ENCODE measurements around the gene MARK4. TPM values are rescaled to one million over a fixed set of nuclear protein-coding genes. Genes with fewer than 3 reads are reported as not detected.
A peak's percentile ranks its signal among the peaks of the same experiment; 100 is the strongest.

The MARK4 gene
- total RNA-seq = 10 to 100 TPM; 24.8 to 45.3 (median 33.7) TPM
- 10 to 100 TPM; 13.8 to 21.4 TPM for polyA plus RNA-seq
- long read RNA-seq, donor 1, partial matches to known transcripts = 3 of 7 reads
- long read RNA-seq, donor 1, other reads (novel, unspliced or antisense) = 4 of 7 reads
- long read RNA-seq, donor 2, partial matches to known transcripts = 10 of 14 reads
- long read RNA-seq, donor 2, other reads (novel, unspliced or antisense) = 4 of 14 reads
- long read RNA-seq, donor 3, partial matches to known transcripts = 9 of 10 reads
- long read RNA-seq, donor 3, other reads (novel, unspliced or antisense) = 1 of 10 reads

DNA sequence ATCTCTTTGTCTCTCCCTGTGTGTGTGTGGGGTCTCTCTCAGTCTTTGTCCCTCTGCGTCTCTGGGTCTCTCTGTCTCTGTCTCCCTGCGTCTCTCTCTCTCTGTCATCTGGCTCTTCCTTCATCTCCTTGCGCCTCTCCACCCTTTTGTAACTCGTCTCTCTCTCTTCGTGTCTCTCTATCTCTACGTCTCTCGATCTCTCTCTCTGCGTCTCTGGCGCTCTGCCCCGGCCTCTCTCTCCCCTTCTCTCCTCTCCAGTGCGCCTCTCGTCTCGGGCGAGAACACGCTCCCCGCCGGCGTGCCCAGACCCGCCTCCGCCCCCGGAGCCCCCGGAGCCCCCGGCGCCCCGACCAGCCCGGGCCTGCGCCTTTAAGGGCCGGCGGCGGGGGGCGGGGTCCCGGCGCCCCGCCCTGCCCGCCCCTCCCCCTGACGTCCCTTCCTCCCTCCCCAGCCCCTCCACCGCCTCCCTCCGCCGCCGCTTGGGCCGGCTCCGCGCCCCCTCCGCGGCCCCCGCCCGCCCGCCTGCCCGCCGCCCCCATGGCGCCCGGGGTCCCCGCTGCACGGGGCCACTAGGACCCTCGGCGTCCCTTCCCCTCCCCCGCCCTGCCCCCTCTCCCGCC is at the start of gene MARK4:
Gene MARK4 (plus strand): TSS at position 440 of the 620 bp plus-strand sequence. CDS start 318 bp downstream, outside the sequence.
- intact Hi-C loops (cut with DNase I) = loop anchor here in 5 of 10 donors (5.0 to 10.0 kb wide), 3 partner anchors 74 to 84 kb away; partner anchors contain the start of gene CKM (in 1 of the 5)
- ATAC-seq (peak; percentile 36 to 84 (median 56)), DNase-seq (peak; percentile 52 to 64)
- TF ChIP-seq, protein P1, sequence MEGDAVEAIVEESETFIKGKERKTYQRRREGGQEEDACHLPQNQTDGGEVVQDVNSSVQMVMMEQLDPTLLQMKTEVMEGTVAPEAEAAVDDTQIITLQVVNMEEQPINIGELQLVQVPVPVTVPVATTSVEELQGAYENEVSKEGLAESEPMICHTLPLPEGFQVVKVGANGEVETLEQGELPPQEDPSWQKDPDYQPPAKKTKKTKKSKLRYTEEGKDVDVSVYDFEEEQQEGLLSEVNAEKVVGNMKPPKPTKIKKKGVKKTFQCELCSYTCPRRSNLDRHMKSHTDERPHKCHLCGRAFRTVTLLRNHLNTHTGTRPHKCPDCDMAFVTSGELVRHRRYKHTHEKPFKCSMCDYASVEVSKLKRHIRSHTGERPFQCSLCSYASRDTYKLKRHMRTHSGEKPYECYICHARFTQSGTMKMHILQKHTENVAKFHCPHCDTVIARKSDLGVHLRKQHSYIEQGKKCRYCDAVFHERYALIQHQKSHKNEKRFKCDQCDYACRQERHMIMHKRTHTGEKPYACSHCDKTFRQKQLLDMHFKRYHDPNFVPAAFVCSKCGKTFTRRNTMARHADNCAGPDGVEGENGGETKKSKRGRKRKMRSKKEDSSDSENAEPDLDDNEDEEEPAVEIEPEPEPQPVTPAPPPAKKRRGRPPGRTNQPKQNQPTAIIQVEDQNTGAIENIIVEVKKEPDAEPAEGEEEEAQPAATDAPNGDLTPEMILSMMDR (IDR thresholded peaks at IDR 0.05) = no peak
- no peaks in the 10 kb centered on the region for H3K27me3 ChIP-seq
- H3K9me3 ChIP-seq = no peaks in the 10 kb centered on the region
- peak within 1 kb of the TSS in 9 of 10 donors; percentile 22 to 87 (median 82) for H3K27ac ChIP-seq
- H3K4me3 ChIP-seq = peak within 1 kb of the TSS; percentile 67 to 98 (median 89)
- 1% methylated on average over 34 to 58 of the region's 58 CpGs for WGBS, 2 donors
- H3K4me1 ChIP-seq = peaks cover 14 to 58% (median 36%) of the 10 kb centered on the region in 9 donors
- no peaks in the 10 kb centered on the region for H3K36me3 ChIP-seq

GRCh38 chr19:45202637-45203036 is 48.4 kb upstream of the MARK4 start:
- TF ChIP-seq, protein P1 (IDR thresholded peaks at IDR 0.05) = no peak
- Histone ChIP-seq H3K4me1 (peaks cover 0 to 6% (median 0%) of the 10 kb centered on the region in 9 donors), H3K27ac (no peak overlapping the region), H3K9me3 (no peaks in the 10 kb centered on the region), H3K36me3 (no peaks in the 10 kb centered on the region), H3K27me3 (no peaks in the 10 kb centered on the region), H3K4me3 (no peak overlapping the region)
- 71 to 80% methylated on average over 6 of the region's 6 CpGs for WGBS, 2 donors
- ATAC-seq = peak in 1 of 8 donors; percentile 47
- DNase-seq = no peak
- intact Hi-C loops (cut with DNase I) = loop anchor here in 3 of 10 donors (5.0 kb wide), 2 partner anchors 45 to 135 kb away; partner anchors contain the start of gene EXOC3L2 (in 3 of the 3)

DNA sequence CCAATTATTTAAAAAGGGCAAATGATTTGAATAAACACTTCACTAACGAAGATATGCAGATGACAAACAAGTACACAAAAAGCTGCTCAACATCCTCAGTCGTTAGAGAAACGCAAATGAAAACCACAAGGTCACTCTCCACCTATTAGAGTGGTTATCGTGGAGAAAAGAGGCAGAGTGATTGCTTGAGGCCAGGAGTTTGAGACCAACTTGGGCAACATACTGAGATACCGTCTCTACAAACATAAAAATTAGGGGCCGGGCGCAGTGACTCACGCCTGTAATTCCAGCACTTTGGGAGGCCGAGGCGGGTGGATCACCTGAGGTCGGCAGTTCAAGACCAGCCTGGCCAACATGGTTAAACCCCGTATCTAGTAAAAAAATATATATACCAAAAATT is 45.3 kb upstream of the MARK4 start:
- Histone ChIP-seq H3K4me3 (no peak overlapping the region), H3K9me3 (no peaks in the 10 kb centered on the region), H3K27ac (no peak overlapping the region), H3K27me3 (peaks cover 0 to 4% (median 0%) of the 10 kb centered on the region in 7 donors), H3K36me3 (no peaks in the 10 kb centered on the region), H3K4me1 (peaks cover 0 to 9% (median 0%) of the 10 kb centered on the region in 9 donors)
- ATAC-seq (no peak), DNase-seq (no peak)
- WGBS, 2 donors = 87 to 88% methylated on average over 12 of the region's 12 CpGs
- TF ChIP-seq, protein P1 (IDR thresholded peaks at IDR 0.05) = no peak
- intact Hi-C loops (cut with DNase I) = no loop called here

- Histone ChIP-seq H3K9me3 (no peaks in the 10 kb centered on the region), H3K36me3 (no peaks in the 10 kb centered on the region), H3K27me3 (peaks cover 0 to 7% (median 0%) of the 10 kb centered on the region in 7 donors), H3K27ac (no peak overlapping the region), H3K4me1 (peaks cover 0 to 12% (median 0%) of the 10 kb centered on the region in 9 donors), H3K4me3 (no peak overlapping the region)
- DNase-seq (no peak), ATAC-seq (no peak)
- WGBS, 2 donors = 88 to 91% methylated on average over 3 of the region's 3 CpGs
- TF ChIP-seq, protein P1 (IDR thresholded peaks at IDR 0.05) = no peak
- intact Hi-C loops (cut with DNase I) = no loop called here
Observed at GRCh38 chr19:45206328-45206727, 44.7 kb upstream of the MARK4 start.
